Activated CD8-positive, alpha-beta memory T cell treated with anti-CD3 and anti-CD28 coated beads for 48 hours (primary cell): ENCODE data around the gene TTN.

Experiments
- DNase-seq, 3 experiments: peaks; one replicate each; pipeline ENCODE4 v3.0.0-alpha.2; 2020; ENCODE audit warnings: low read depth in 2 of 3, low spot score in 2 of 3

Gene TTN

DNA sequence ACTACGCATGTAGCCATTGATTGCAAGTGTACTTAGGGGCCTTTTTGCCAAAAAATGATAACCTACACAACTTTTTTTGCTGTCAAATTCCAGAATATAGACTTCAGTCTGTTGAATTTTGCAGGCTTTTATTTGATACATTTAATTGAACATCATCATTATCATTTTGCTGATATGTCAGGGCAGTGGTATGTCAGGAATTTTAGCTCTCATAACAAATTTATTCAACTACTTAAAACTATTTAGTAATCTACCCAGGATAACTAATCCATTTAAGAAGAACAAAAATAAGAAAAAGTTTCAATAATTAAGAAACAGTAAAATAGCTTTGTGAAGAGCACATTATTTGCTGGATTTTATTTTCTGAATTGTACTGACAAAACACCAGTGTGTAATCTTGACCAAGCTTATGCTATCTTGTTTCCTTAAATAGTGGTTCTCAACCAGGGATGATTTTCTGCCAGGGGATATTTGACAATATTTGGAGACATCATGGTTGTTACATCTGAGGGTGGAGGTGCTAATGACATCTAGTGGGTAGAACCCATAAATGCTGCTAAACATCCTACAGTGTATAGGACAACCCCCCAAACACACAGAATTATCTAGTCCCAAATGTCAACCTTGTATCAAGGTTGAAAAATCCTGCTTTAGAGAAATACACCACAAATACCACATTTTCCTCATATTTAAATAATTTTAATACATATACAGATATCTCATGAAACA, 12.1 kb upstream of the TTN start:
- no peak for DNase-seq

GRCh38 chr2:178811901-178812300, 4.7 kb upstream of the TTN start:
- DNase-seq: no peak

DNA sequence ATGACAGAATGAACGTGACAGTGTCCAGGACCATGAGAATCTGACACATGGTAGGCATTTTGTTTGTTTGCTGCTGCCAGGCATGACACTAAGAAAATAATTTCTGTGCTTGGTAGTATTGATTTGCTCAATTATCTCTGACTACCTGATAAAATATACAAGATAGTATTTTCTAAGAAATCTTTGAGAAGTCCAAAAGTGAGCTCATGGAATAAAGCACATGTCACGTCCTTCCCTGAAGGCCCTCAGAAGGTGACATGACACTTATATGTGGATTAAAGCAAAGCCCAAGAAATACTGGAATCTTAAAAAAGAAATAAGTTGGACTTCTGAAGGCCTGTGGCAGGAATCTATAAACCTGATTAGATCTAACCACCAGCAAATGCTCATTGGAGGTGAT, 3.8 kb upstream of the TTN start:
- no peak for DNase-seq

DNA sequence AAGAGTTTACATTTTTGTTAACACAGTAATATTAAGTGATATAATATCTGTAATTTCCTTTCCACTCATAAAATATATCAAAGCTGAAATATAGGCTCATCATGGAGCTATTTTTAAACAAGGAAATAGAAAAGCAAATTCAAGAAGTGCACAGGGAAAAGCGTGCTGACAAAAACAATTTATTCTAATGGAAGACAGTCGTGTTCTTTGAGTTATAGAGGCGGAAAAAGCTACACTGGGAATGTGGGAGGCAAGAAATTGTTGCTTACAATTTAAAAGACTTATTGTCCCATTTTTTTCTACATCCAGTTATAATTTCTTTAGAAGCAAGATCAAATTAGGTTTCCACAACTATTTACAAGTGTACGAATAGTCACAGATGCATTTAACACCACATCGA, 3.2 kb upstream of the TTN start:
- no peak for DNase-seq

GRCh38 chr2:178806543-178806942, 680 bp downstream of the TTN start:
- DNase-seq: no peak

DNA sequence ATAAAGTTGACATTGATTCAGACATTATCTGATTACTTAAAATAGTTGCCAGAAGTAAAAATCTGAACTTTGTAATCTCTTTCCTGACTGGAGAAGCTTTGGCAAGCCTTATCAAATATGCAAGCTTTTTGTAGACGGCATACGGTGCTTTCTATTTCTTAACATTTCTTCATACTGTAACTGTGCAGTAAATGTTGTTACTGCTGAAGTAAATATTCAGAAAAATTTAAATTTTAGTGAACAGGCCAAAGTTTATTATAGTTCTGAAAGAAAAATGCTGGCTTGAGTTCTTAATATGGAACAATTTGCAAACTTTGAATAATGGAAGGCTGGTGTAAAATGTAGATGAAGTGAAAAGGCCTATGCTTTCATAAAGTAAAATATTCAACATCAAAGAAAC, 1.8 kb downstream of the TTN start:
- DNase-seq: no peak

GRCh38 chr2:178804791-178805190, 2.4 kb downstream of the TTN start:
- no peak for DNase-seq

DNA sequence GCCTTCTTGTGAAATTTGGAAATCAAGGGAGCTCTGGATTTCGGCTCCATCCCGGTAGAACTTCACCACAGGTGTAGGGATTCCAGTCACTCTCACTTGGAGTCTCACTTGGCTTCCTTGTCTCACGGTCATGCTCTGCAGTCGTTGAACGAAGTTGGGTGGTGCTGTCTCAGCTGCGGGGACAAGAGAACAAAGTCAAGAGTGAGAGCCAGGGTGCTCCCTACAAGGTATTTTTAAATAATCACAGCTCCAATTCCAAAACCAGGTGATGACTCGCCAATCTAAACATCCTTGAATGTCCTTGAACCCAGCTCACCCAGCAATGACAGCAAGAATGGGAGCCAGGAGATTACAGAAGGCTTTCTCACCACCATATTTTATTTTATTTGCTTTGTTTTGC, 6.7 kb downstream of the TTN start:
- DNase-seq: no peak

DNA sequence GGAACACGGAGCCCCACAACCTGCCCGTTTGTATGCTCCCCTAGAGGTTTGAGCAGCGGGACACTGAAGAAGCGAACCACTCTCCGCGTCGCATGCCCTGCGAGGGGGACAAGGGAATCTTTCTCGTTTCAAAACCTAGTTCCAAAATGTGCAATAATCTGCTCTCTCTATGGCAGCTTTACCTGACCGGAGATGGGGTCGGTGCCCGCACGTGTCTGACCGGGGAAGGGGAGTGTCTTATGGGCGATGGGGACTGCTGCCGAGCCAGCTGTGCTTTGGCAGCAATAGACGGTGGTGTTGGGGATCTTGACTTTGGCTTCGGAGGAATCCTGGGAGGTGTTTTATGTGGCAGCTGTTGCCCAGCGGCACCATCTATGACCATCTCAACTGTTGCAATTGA, 7.9 kb downstream of the TTN start:
- no peak for DNase-seq

GRCh38 chr2:178796079-178796677, 11.0 kb downstream of the TTN start:
- DNase-seq: no peak

- no peak for DNase-seq
These were observed 19.3 kb downstream of the TTN start for GRCh38 chr2:178787934-178788333.

GRCh38 chr2:178787155-178787554, 20.1 kb downstream of the TTN start:
- DNase-seq: no peak

DNA sequence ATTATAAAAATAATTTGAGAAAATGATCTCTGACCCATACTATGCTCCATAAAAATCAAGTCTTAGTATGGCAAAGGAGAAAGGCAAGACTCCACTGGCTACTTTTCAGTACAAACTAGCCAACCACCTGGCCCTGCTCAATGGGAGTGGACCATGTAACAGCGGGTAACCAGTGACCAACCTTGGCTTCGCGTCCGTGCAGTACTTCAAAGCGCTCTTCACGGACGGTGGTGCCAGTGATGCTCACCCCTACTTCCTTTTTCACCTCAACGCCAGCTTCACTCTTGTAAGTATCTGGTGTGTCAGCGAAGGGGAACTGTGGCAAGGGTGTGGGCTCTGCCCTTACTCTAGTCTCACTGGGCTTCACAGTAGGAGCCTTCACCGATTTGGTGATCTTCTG, 23.3 kb downstream of the TTN start:
- no peak for DNase-seq

DNA sequence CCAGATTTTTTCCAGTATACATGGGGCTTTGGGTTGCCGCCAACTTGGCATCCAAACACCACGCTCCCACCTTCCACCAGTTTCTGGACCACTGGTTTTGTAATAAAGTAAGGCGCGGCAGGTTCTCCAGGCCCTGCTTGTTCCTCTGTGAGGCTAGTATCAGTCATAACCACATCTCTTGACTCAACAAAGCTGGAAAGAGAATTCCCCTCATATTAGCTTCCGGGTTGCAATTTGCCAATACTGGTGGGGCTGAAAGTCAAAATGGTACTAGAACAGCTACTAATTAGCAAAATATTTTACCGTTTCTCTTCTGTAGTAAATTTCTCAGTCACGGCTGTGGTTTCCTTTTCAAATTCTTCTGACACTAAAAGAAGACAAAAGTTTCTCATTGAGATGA, 25.0 kb downstream of the TTN start:
- no peak for DNase-seq

DNA sequence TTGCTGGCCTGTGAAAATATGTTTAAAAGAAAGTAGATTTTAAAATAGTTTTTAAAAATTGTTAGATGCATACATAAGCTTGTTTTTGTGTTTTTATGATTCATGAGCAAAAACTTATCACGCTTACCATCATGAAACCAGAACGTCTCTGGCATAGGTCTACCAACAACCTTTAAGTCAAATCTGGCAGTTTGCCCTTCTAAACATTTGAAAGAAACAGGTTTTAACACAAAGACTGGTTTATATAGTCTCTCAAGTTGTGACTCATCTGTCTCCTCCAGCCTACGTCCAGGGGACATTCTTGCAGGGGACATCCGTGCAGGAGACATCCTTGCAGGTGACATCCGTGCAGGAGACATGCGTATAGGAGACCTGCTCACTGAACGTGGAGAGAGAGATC, 29.6 kb downstream of the TTN start:
- DNase-seq: no peak

- DNase-seq: no peak
These were observed 30.5 kb downstream of the TTN start for GRCh38 chr2:178776751-178777150.

- DNase-seq: no peak
These were observed 31.2 kb downstream of the TTN start for GRCh38 chr2:178775975-178776374.

- DNase-seq: no peak
These were observed 36.7 kb downstream of the TTN start for GRCh38 chr2:178770518-178770917.

DNA sequence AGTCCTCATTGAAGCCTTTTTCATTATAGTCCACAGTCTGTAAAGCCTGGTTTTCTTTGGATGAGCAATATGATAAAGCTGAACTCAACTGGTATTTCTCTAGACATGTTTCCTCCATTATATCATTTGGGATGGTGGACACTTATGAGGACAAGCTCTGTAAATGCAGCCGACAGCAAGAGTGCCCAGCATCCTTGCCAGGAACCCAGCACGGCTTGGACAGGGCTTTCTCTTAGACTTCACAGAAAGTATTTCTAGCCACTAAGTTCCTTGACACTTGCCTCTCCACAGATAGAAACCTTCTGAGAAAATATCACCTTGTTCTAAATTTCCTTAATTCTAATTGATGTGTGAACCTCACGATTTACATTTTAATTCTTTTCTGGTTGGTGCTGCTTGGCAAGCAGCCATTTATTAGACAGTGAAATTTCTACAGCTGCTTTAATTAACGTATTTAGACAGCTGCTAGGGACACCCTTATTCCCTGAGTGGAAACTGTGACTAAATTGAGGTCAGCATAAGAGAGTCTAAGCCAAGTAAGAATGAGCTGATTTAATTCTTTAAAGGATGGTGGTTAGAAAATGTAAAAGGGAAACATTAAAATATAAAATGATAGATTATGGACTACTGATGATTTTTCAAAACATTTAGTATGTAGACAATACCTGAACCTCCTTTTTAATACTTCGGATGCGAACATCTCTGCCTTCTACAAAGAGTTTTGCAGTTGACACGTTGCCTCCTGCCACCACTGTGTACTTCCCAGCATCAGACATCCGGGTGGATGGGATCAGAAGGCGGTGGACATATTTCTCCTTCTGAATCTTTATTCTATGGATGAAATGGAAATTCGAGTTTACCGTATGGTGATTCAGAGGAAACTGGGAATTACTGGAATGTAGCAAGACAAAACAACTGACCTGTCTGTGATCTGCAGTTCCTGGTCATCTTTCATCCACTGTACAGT, 39.8 kb downstream of the TTN start:
- no peak for DNase-seq

- no peak for DNase-seq
These were observed 43.1 kb downstream of the TTN start for GRCh38 chr2:178764097-178764496.

DNA sequence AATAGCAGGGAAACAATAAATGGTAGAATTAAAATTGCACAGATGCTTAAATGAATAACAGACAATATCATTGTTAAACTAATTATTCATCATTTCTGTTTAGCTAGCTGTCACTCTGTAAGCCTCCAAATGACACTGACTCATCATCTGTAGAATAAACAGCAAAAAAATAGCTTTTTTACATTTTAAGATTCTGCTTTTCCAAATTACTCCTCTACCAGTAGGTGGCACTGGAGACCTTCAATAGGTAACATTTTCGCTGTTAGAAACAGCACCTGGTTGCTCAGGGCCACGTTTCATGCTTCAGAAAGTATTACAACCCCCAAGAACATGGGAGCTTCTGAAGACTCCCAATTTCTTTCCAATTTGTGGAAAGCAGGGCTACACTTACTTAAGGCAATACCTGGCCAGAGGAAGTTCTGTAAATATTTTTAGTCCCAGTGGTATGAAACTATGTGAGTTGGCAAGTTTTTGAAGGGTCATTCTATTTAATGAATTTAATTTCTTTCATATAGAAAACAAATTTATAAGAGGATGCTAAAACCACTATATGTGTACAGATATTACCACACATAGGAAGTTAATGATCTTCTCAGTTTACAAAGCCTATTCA, 45.4 kb downstream of the TTN start:
- DNase-seq: peak in 1 of 3 experiments; percentile 6

GRCh38 chr2:178756843-178757242, 50.4 kb downstream of the TTN start:
- DNase-seq: no peak
